ENCODE measurements around the gene ROCK2.

ROCK2 gene

GRCh38 chr2:11356764-11357163 lies 12.3 kb upstream of the ROCK2 start:
- POLR2A ChIA-PET = no interaction called here

GRCh38 chr2:11355194-11356053 lies 11.0 kb upstream of the ROCK2 start:
- ChIA-PET CTCF (interaction anchor here (0.5 kb wide), 1 partner anchor 68 kb away, joined by 3 read pairs; no protein-coding TSS in a partner anchor), POLR2A (interaction anchor here (1.9 kb wide), 1 partner anchor 10 kb away, joined by 8 read pairs; the partner anchor contains the start of gene ROCK2)
- TF ChIP-seq BHLHE40 (IDR thresholded peaks at IDR 0.05; ENCODE audit: borderline replicate concordance) = no peak
- TF ChIP-seq ZNF384 (IDR thresholded peaks at IDR 0.05) = no peak
- no peak for TF ChIP-seq ARNT (IDR thresholded peaks at IDR 0.05)
- no peak for TF ChIP-seq SUZ12 (IDR thresholded peaks at IDR 0.05)
- TF ChIP-seq FOXK2 (IDR thresholded peaks at IDR 0.05) = no peak
- no peak for TF ChIP-seq FOXA1 (IDR thresholded peaks at IDR 0.05)
- TF ChIP-seq NFRKB (IDR thresholded peaks at IDR 0.05) = no peak
- no peak for TF ChIP-seq PKNOX1 (IDR thresholded peaks at IDR 0.05)
- no peak for TF ChIP-seq SP1 (IDR thresholded peaks at IDR 0.05)
- TF ChIP-seq HDGF (IDR thresholded peaks at IDR 0.05; ENCODE audit: borderline replicate concordance) = no peak
- no peak for TF ChIP-seq FOXM1 (IDR thresholded peaks at IDR 0.05; ENCODE audit: borderline replicate concordance)
- no peak for TF ChIP-seq TARDBP (IDR thresholded peaks at IDR 0.05)
- DNase-seq (ENCODE audit: extremely low spot score) = no peak

More at GRCh38 chr2:11356764-11357163, 12.3 kb upstream of the ROCK2 start:
- DNase-seq (ENCODE audit: extremely low spot score) = no peak
- TF ChIP-seq ELF4 (IDR thresholded peaks at IDR 0.05) = no peak
- no peak for TF ChIP-seq ARNT (IDR thresholded peaks at IDR 0.05)
- no peak for TF ChIP-seq L3MBTL2 (conservative IDR thresholded peaks at IDR 0.05)
- no peak for TF ChIP-seq NFRKB (IDR thresholded peaks at IDR 0.05)
- no peak for TF ChIP-seq FOXK2 (IDR thresholded peaks at IDR 0.05)
- no peak for TF ChIP-seq PKNOX1 (IDR thresholded peaks at IDR 0.05)
- TF ChIP-seq BHLHE40 (IDR thresholded peaks at IDR 0.05; ENCODE audit: borderline replicate concordance) = no peak
- TF ChIP-seq FOXM1 (IDR thresholded peaks at IDR 0.05; ENCODE audit: borderline replicate concordance) = no peak
- TF ChIP-seq HDGF (IDR thresholded peaks at IDR 0.05; ENCODE audit: borderline replicate concordance) = no peak
- no peak for TF ChIP-seq LEF1 (IDR thresholded peaks at IDR 0.05; ENCODE audit: borderline replicate concordance)
- TF ChIP-seq TARDBP (IDR thresholded peaks at IDR 0.05) = no peak
- TF ChIP-seq SP1 (IDR thresholded peaks at IDR 0.05) = no peak
- no peak for TF ChIP-seq SUZ12 (IDR thresholded peaks at IDR 0.05)
- no peak for TF ChIP-seq FOXA1 (IDR thresholded peaks at IDR 0.05)
- TF ChIP-seq CTBP1 (IDR thresholded peaks at IDR 0.05; ENCODE audit: borderline replicate concordance) = no peak
- TF ChIP-seq ZNF384 (IDR thresholded peaks at IDR 0.05) = no peak
- CTCF ChIA-PET = no interaction called here

- CTCF ChIA-PET = interaction anchor here (0.5 kb wide), 1 partner anchor 67 kb away, joined by 3 read pairs; no protein-coding TSS in a partner anchor
- no peak for DNase-seq (ENCODE audit: extremely low spot score)
- TF ChIP-seq ZNF384 (IDR thresholded peaks at IDR 0.05) (no peak), CTBP1 (IDR thresholded peaks at IDR 0.05; ENCODE audit: borderline replicate concordance) (no peak), TARDBP (IDR thresholded peaks at IDR 0.05) (no peak), HDGF (IDR thresholded peaks at IDR 0.05; ENCODE audit: borderline replicate concordance) (no peak), NFRKB (IDR thresholded peaks at IDR 0.05) (no peak), SP1 (IDR thresholded peaks at IDR 0.05) (no peak), FOXA1 (IDR thresholded peaks at IDR 0.05) (no peak), FOXK2 (IDR thresholded peaks at IDR 0.05) (no peak), ELF4 (IDR thresholded peaks at IDR 0.05) (no peak), L3MBTL2 (conservative IDR thresholded peaks at IDR 0.05) (no peak), ARNT (IDR thresholded peaks at IDR 0.05) (no peak), PKNOX1 (IDR thresholded peaks at IDR 0.05) (no peak), BHLHE40 (IDR thresholded peaks at IDR 0.05; ENCODE audit: borderline replicate concordance) (no peak), SUZ12 (IDR thresholded peaks at IDR 0.05) (no peak), FOXM1 (IDR thresholded peaks at IDR 0.05; ENCODE audit: borderline replicate concordance) (no peak), LEF1 (IDR thresholded peaks at IDR 0.05; ENCODE audit: borderline replicate concordance) (no peak)
- POLR2A ChIA-PET = interaction anchor here (1.5 to 1.9 kb wide), 2 partner anchors 9 to 10 kb away, joined by 4 to 8 read pairs; partner anchors contain the start of gene ROCK2
Measured at GRCh38 chr2:11354363-11355154, 10.1 kb upstream of the ROCK2 start.

GRCh38 chr2:11352781-11353537 lies 8.5 kb upstream of the ROCK2 start:
- ChIA-PET CTCF (no interaction called here), POLR2A (interaction anchor here (1.5 kb wide), 1 partner anchor 8 kb away, joined by 4 read pairs; the partner anchor contains the start of gene ROCK2)
- no peak for DNase-seq (ENCODE audit: extremely low spot score)
- TF ChIP-seq NFRKB (IDR thresholded peaks at IDR 0.05) = no peak
- TF ChIP-seq L3MBTL2 (conservative IDR thresholded peaks at IDR 0.05) = no peak
- no peak for TF ChIP-seq BHLHE40 (IDR thresholded peaks at IDR 0.05; ENCODE audit: borderline replicate concordance)
- no peak for TF ChIP-seq ARNT (IDR thresholded peaks at IDR 0.05)
- TF ChIP-seq ELF4 (IDR thresholded peaks at IDR 0.05) = no peak
- TF ChIP-seq PKNOX1 (IDR thresholded peaks at IDR 0.05) = no peak
- no peak for TF ChIP-seq FOXA1 (IDR thresholded peaks at IDR 0.05)
- no peak for TF ChIP-seq HDGF (IDR thresholded peaks at IDR 0.05; ENCODE audit: borderline replicate concordance)
- no peak for TF ChIP-seq CTBP1 (IDR thresholded peaks at IDR 0.05; ENCODE audit: borderline replicate concordance)
- TF ChIP-seq ZNF384 (IDR thresholded peaks at IDR 0.05) = no peak
- no peak for TF ChIP-seq SUZ12 (IDR thresholded peaks at IDR 0.05)

Measured in HEK293T (cell line).